Fibroblast of the conjunctiva (primary cell): ENCODE results near the gene IGSF22.
"Not testable (repeated sequence)": the region's sequence is repeated elsewhere in the genome, so short reads cannot be mapped to it uniquely, and the experiment has no call there.

Source experiments
- DNase-seq: peaks from one replicate; pipeline ENCODE4 v3.0.0-alpha.2; 2010; ENCODE audit warnings: low read depth

IGSF22 gene

GRCh38 chr11:18691467-18692140, 34.4 kb downstream of the IGSF22 start:
- DNase-seq = not testable (repeated sequence)

GRCh38 chr11:18684267-18684666, 41.7 kb downstream of the IGSF22 start:
- DNase-seq = no peak

GRCh38 chr11:18682466-18682865, 43.5 kb downstream of the IGSF22 start:
- no peak for DNase-seq

- not testable (repeated sequence) for DNase-seq
Measured at GRCh38 chr11:18681949-18682348, 44.0 kb downstream of the IGSF22 start.

GRCh38 chr11:18677560-18677959, 48.4 kb downstream of the IGSF22 start:
- no peak for DNase-seq

GRCh38 chr11:18676803-18677202, 49.2 kb downstream of the IGSF22 start:
- DNase-seq = no peak

- not testable (repeated sequence) for DNase-seq
Measured at GRCh38 chr11:18672209-18672608, 53.8 kb downstream of the IGSF22 start.

- DNase-seq = no peak
Measured at GRCh38 chr11:18671246-18671645, 54.7 kb downstream of the IGSF22 start.

- DNase-seq = no peak
Measured at GRCh38 chr11:18669711-18670110, 56.3 kb downstream of the IGSF22 start.

- DNase-seq = no peak
Measured at GRCh38 chr11:18669219-18669596, 56.8 kb downstream of the IGSF22 start.

GRCh38 chr11:18668131-18668530, 57.9 kb downstream of the IGSF22 start:
- DNase-seq = no peak

- DNase-seq = not testable (repeated sequence)
Measured at GRCh38 chr11:18665353-18665872, 60.6 kb downstream of the IGSF22 start.

- no peak for DNase-seq
Measured at GRCh38 chr11:18657673-18658072, 68.3 kb downstream of the IGSF22 start.
